ENCODE results near the gene SLC16A4. TPM values are rescaled to one million over a fixed set of nuclear protein-coding genes. Genes with fewer than 3 reads are reported as not detected.

SLC16A4 gene
- total RNA-seq, 2 donors from 2014 or later = 1.7 to 9.0 TPM

GRCh38 chr1:110348050-110348449 lies 42.8 kb downstream of the SLC16A4 start:
- Histone ChIP-seq H3K27me3 (replicated peaks; ENCODE audit: insufficient read depth) (no peaks in the 10 kb centered on the region), H3K27ac (no peak overlapping the region), H3K36me3 (no peaks in the 10 kb centered on the region), H3K4me3 (no peak overlapping the region), H3K9me3 (no peaks in the 10 kb centered on the region), H3K4me1 (replicated peaks) (peaks cover 6% of the 10 kb centered on the region)
- no peak for DNase-seq (ENCODE audit: low spot score)
- no peak for TF ChIP-seq POLR2A (IDR thresholded peaks at IDR 0.05)
- TF ChIP-seq POLR2AphosphoS5 (IDR thresholded peaks at IDR 0.05) = no peak
- TF ChIP-seq CTCF (IDR thresholded peaks at IDR 0.05) = no peak
- WGBS = 36% methylated on average over 2 of the region's 2 CpGs
- intact Hi-C loops (cut with DNase I) = no loop called here

- 71% methylated on average over 14 of the region's 14 CpGs for WGBS
- no peak overlapping the region for H3K27ac ChIP-seq
- intact Hi-C loops (cut with DNase I) = no loop called here
These were observed 43.5 kb downstream of the SLC16A4 start for GRCh38 chr1:110347182-110347893.

GRCh38 chr1:110346690-110347089 lies 44.1 kb downstream of the SLC16A4 start:
- Histone ChIP-seq H3K4me3 (no peak overlapping the region), H3K9me3 (no peaks in the 10 kb centered on the region), H3K4me1 (replicated peaks) (peaks cover 13% of the 10 kb centered on the region), H3K36me3 (no peaks in the 10 kb centered on the region), H3K27ac (no peak overlapping the region), H3K27me3 (replicated peaks; ENCODE audit: insufficient read depth) (no peaks in the 10 kb centered on the region)
- WGBS = 64% methylated on average over 9 of the region's 9 CpGs
- DNase-seq (ENCODE audit: low spot score) = no peak
- TF ChIP-seq CTCF (IDR thresholded peaks at IDR 0.05) (no peak), POLR2AphosphoS5 (IDR thresholded peaks at IDR 0.05) (no peak), POLR2A (IDR thresholded peaks at IDR 0.05) (no peak)
- intact Hi-C loops (cut with DNase I) = no loop called here

More at GRCh38 chr1:110347182-110347893, 43.5 kb downstream of the SLC16A4 start:
- Histone ChIP-seq H3K36me3 (no peaks in the 10 kb centered on the region), H3K9me3 (no peaks in the 10 kb centered on the region), H3K4me3 (no peak overlapping the region), H3K27me3 (replicated peaks; ENCODE audit: insufficient read depth) (no peaks in the 10 kb centered on the region), H3K4me1 (replicated peaks) (peaks cover 7% of the 10 kb centered on the region)
- no peak for DNase-seq (ENCODE audit: low spot score)
- TF ChIP-seq POLR2AphosphoS5 (IDR thresholded peaks at IDR 0.05) = no peak
- no peak for TF ChIP-seq POLR2A (IDR thresholded peaks at IDR 0.05)
- no peak for TF ChIP-seq CTCF (IDR thresholded peaks at IDR 0.05)

GRCh38 chr1:110345480-110345879 lies 45.3 kb downstream of the SLC16A4 start:
- H3K4me1 ChIP-seq (replicated peaks) = peaks cover 20% of the 10 kb centered on the region
- H3K36me3 ChIP-seq = no peaks in the 10 kb centered on the region
- no peaks in the 10 kb centered on the region for H3K27me3 ChIP-seq (replicated peaks; ENCODE audit: insufficient read depth)
- H3K4me3 ChIP-seq = no peak overlapping the region
- intact Hi-C loops (cut with DNase I) = no loop called here
- DNase-seq (ENCODE audit: low spot score) = no peak
- TF ChIP-seq CTCF (IDR thresholded peaks at IDR 0.05) = no peak
- TF ChIP-seq POLR2AphosphoS5 (IDR thresholded peaks at IDR 0.05) = no peak
- TF ChIP-seq POLR2A (IDR thresholded peaks at IDR 0.05) = no peak
- no peaks in the 10 kb centered on the region for H3K9me3 ChIP-seq
- H3K27ac ChIP-seq = no peak overlapping the region
- WGBS = 62% methylated on average over 3 of the region's 3 CpGs

- no peaks in the 10 kb centered on the region for H3K27me3 ChIP-seq (replicated peaks; ENCODE audit: insufficient read depth)
- peaks cover 16% of the 10 kb centered on the region for H3K4me1 ChIP-seq (replicated peaks)
- no peak for DNase-seq (ENCODE audit: low spot score)
- no peak overlapping the region for H3K27ac ChIP-seq
- H3K36me3 ChIP-seq = no peaks in the 10 kb centered on the region
- WGBS = 54% methylated on average over 3 of the region's 3 CpGs
- H3K9me3 ChIP-seq = no peaks in the 10 kb centered on the region
- TF ChIP-seq POLR2A (IDR thresholded peaks at IDR 0.05) (no peak), CTCF (IDR thresholded peaks at IDR 0.05) (no peak), POLR2AphosphoS5 (IDR thresholded peaks at IDR 0.05) (no peak)
- H3K4me3 ChIP-seq = no peak overlapping the region
- intact Hi-C loops (cut with DNase I) = no loop called here
These were observed 46.7 kb downstream of the SLC16A4 start for GRCh38 chr1:110344152-110344551.

Data from prostate gland (tissue), 2 donors.